Measurements from ENCODE around the gene FBF1.
A peak's percentile ranks its signal among the peaks of the same experiment; 100 is the strongest.

FBF1 gene

DNA sequence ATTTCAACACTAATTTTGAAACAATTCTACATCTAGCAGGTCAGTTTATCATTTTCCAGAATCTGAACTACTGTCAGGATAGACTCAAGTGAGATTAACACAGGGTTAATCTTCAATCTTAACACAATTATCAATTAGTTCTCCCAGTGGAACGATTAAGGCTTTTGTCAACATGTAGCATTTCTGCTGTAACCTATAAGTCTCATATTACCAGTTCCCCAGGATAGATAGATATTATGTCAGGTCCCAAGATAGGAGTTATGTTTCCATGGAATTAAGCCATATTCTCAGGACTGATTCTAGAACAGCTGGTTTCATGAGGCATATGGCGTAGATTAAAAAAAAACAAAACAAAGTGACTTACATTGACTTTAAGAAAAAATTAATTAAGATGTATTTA is 4.4 kb upstream of the FBF1 start:
- no peak for TF ChIP-seq TAF1 (IDR thresholded peaks at IDR 0.05; ENCODE audit: borderline replicate concordance, low read depth, low read length)
- FAIRE-seq (no peak), DNase-seq (ENCODE audit: insufficient read length) (no peak)

DNA sequence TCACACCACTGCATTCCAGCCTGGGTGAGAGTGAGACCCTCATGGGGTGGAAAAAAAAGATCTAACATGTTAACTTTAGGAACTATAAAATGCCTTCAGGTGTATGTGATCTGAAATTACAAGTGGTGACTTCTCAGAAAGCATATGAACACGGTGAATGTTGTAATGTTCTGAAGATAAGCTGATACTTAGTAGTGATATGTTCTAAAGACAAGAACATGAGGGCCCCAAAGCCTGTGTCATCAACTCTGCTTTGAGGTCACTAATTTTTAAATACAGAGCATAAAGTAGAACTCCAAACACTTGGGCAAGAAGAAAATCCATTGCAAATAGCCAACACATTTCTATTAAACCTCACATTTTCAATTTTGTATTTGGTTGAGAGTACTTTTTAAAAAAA is 2.6 kb upstream of the FBF1 start:
- DNase-seq (ENCODE audit: insufficient read length) (no peak), FAIRE-seq (no peak)
- no peak for TF ChIP-seq POLR2AphosphoS5 (IDR thresholded peaks at IDR 0.05; ENCODE audit: low read depth, low read length)
- TF ChIP-seq POLR2A (IDR thresholded peaks at IDR 0.05; ENCODE audit: low read depth, low read length), result no peak
- no peak for TF ChIP-seq TAF1 (IDR thresholded peaks at IDR 0.05; ENCODE audit: borderline replicate concordance, low read depth, low read length)

DNA sequence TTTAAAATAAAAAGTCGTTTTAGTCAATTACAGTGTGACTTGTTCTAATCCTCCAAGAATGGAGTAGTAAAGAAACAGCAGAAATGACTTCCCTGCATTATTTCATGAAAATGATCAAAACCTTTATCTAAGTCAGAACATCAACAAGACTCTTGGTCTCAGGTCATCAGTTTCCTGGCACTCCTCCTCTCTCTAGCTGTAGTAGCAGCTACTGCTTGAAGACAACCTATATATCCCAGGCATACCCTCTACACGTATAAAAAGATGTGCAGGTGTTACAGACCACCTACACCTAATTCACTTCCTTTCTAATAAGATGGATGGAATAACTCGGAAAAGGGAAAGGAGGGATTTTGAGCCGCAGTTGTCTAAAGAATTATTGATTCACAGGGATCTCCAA is 1.6 kb upstream of the FBF1 start:
- no peak for TF ChIP-seq POLR2AphosphoS5 (IDR thresholded peaks at IDR 0.05; ENCODE audit: low read depth, low read length)
- no peak for TF ChIP-seq POLR2A (IDR thresholded peaks at IDR 0.05; ENCODE audit: low read depth, low read length)
- TF ChIP-seq TAF1 (IDR thresholded peaks at IDR 0.05; ENCODE audit: borderline replicate concordance, low read depth, low read length), result no peak
- DNase-seq (ENCODE audit: insufficient read length), result no peak
- FAIRE-seq, result no peak

DNA sequence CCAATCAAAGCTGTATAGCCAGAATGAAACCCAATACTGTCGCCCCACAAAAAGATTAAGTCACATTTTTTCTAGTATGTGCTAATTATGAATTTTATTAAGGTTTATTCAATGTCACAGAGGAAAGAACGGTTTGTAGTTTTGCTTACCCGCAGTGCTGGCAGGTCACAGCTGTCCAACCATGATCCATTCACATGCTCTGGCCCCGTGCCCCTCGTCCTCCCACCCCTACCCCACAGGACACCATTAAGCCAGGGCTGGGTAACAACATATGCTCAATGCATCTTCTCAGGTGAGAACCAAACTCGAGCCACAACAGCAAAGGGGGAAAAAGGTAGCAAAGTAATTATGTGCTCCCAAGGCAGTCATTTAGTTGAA is 589 bp upstream of the FBF1 start:
- TF ChIP-seq TAF1 (IDR thresholded peaks at IDR 0.05; ENCODE audit: borderline replicate concordance, low read depth, low read length), result no peak
- no peak for TF ChIP-seq POLR2AphosphoS5 (IDR thresholded peaks at IDR 0.05; ENCODE audit: low read depth, low read length)
- no peak for TF ChIP-seq POLR2A (IDR thresholded peaks at IDR 0.05; ENCODE audit: low read depth, low read length)
- DNase-seq (ENCODE audit: insufficient read length) (no peak), FAIRE-seq (no peak)

DNA sequence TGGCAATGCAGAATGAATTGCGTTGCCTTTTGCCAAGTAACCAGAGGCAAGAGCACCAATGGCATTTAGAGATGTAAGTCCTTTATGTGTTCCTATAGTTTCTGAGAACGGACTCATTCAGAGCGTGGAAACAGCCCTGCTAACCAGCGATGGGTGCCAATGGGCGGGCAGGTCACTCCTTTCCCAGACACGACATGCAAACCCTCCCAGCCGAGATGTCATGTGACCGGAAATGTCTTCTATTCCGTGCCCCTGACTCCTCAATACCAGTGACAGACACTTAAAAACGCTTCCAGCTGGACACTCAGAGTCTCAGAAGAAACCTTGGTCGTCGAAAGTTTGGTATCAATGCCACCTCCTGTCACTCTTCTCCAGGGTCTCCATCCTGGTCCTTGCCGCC is 3.2 kb downstream of the FBF1 start:
- no peak for TF ChIP-seq POLR2A (IDR thresholded peaks at IDR 0.05; ENCODE audit: low read depth, low read length)
- no peak for TF ChIP-seq TAF1 (IDR thresholded peaks at IDR 0.05; ENCODE audit: borderline replicate concordance, low read depth, low read length)
- no peak for TF ChIP-seq POLR2AphosphoS5 (IDR thresholded peaks at IDR 0.05; ENCODE audit: low read depth, low read length)
- FAIRE-seq, result no peak

DNA sequence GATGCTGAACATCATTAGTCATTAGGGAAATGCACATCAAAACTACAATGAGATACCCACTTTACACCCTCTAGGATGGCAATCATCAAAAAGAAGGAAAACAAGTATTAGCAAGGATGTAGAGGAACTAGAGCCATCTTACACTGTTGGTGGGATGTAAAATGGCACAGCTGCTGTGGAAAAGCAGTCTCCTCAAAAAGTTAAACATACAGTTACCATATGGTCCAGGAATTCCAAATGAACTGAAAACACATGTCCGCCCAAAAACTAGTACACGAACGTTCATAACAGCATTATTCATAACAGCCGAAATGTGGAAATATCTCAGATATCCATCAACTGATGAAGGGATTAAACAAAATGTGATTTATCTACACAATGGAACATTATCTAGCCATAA is 7.0 kb downstream of the FBF1 start:
- TF ChIP-seq POLR2AphosphoS5 (IDR thresholded peaks at IDR 0.05; ENCODE audit: low read depth, low read length) (no peak), TAF1 (IDR thresholded peaks at IDR 0.05; ENCODE audit: borderline replicate concordance, low read depth, low read length) (no peak), POLR2A (IDR thresholded peaks at IDR 0.05; ENCODE audit: low read depth, low read length) (no peak)
- FAIRE-seq, result no peak
- no peak for DNase-seq (ENCODE audit: insufficient read length)

More for the DNA sequence above, 3.2 kb downstream of the FBF1 start:
- no peak for DNase-seq (ENCODE audit: insufficient read length)

DNA sequence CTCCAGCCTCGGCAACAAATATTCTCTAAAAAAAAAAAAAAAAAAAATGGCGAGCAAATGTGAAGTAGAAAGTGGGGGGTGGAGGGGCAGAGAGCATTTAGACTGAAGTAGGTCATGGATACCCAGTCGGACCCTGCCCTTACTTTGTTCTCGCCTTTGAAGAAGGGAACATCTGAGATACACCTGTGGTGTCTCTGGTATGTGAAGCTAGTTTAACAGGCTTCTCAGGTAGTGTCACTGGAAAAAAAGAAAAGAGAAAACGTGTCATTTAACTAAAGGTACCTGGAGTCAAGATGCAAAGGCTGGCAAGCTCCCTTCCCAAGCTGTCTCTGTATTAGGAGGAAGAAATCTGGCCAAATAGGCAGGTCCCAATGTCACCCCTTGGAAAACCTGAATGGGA is 8.0 kb downstream of the FBF1 start:
- no peak for DNase-seq (ENCODE audit: insufficient read length)
- no peak for FAIRE-seq
- TF ChIP-seq POLR2AphosphoS5 (IDR thresholded peaks at IDR 0.05; ENCODE audit: low read depth, low read length) (no peak), POLR2A (IDR thresholded peaks at IDR 0.05; ENCODE audit: low read depth, low read length) (no peak), TAF1 (IDR thresholded peaks at IDR 0.05; ENCODE audit: borderline replicate concordance, low read depth, low read length) (no peak)

DNA sequence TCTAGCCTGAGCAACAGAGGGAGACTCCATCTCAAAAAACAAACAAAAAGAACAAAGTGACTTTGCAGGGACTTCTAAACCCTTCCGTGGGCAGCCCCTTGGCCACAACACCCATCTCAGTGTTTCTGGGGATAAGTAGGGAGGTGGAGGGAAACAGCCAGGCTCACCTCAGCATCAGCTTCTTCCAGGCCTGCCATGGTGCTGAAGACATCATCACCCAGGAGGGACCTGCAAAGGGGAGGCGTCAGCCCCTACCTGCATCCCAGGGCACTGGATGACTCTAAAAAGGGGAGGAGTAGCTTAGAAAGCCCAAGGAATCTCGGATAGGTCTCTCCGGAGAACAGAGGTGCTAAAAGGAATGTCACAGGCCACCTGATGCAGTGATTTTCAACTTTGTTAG is 9.8 kb downstream of the FBF1 start:
- DNase-seq (ENCODE audit: insufficient read length) (no peak), FAIRE-seq (no peak)
- no peak for TF ChIP-seq TAF1 (IDR thresholded peaks at IDR 0.05; ENCODE audit: borderline replicate concordance, low read depth, low read length)
- TF ChIP-seq POLR2A (IDR thresholded peaks at IDR 0.05; ENCODE audit: low read depth, low read length), result no peak
- TF ChIP-seq POLR2AphosphoS5 (IDR thresholded peaks at IDR 0.05; ENCODE audit: low read depth, low read length), result no peak

DNA sequence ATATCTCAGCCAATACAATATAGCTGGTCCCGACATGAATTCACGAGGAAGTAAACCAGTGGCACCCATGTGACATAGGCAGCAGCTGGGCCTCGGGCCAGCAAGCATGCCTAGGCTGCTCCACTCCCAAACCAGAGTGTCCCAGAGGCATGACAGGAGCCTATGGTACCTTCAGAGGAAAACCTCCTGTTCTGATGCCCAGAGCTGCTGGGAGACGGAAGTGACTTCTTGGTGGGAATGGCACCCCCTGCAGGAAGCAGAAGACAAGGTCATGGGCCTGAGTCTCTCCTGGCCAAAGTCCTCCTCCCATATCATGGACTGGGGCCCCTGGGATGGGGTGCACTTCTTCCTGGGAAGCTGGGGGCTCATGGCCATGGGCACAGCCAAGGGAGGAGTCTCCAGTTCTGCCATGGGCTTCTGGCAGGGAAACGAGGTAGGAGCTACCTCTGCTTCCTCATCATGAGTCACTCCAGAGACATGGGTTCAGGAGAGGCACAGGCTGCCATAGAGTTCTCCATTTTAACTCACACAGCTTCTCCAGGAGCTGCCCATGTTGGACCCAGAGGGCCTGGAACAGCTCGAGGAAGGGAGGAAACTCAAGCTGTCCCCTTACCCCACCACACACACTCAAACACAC is 13.4 kb downstream of the FBF1 start:
- DNase-seq (ENCODE audit: insufficient read length) (peak; percentile 50), FAIRE-seq (peak; percentile 73)
- no peak for TF ChIP-seq TAF1 (IDR thresholded peaks at IDR 0.05; ENCODE audit: borderline replicate concordance, low read depth, low read length)
- TF ChIP-seq POLR2A (IDR thresholded peaks at IDR 0.05; ENCODE audit: low read depth, low read length), result no peak
- no peak for TF ChIP-seq POLR2AphosphoS5 (IDR thresholded peaks at IDR 0.05; ENCODE audit: low read depth, low read length)

DNA sequence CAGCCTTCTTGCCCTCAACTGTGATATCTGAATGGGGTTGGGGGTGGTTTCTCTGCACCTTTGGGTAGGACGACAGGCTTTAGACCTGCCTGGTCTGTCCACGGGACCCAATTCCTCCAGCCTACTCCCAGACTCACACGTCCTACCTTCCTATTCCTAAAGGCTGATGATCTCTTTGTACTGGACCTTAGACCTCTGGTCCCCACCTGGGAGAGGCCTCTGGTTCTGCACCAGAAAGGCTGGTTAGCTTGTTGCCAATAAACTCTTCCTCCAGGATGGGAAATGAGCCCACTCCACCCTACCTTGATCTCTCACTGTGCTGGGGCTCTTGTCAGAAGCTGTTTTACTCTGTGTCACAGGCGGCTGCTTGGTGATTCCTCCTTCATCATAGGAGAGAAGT is 14.4 kb downstream of the FBF1 start:
- TF ChIP-seq TAF1 (IDR thresholded peaks at IDR 0.05; ENCODE audit: borderline replicate concordance, low read depth, low read length) (no peak), POLR2AphosphoS5 (IDR thresholded peaks at IDR 0.05; ENCODE audit: low read depth, low read length) (no peak), POLR2A (IDR thresholded peaks at IDR 0.05; ENCODE audit: low read depth, low read length) (no peak)
- FAIRE-seq, result no peak
- DNase-seq (ENCODE audit: insufficient read length), result no peak

DNA sequence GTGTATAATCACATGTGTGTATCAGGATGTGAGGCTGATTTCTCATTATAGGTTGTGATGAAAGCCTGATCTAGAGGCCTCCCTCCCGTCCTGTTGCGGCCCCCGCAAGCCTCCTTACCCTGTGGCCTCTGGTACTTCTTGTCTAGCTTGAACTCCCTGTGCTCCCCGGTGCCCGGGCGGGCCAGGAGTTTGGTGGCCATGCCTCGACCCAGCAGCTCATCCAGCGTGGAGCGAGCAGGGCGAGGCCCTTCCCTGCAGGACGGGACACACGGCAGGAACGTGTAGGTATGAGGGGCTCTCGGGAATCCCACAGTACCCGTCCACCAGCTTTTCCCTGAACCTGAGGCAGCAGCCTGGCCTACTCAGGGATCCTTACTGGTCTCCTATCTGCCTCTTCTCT is 14.9 kb downstream of the FBF1 start:
- DNase-seq (ENCODE audit: insufficient read length) (no peak), FAIRE-seq (no peak)
- TF ChIP-seq POLR2A (IDR thresholded peaks at IDR 0.05; ENCODE audit: low read depth, low read length) (no peak), POLR2AphosphoS5 (IDR thresholded peaks at IDR 0.05; ENCODE audit: low read depth, low read length) (no peak), TAF1 (IDR thresholded peaks at IDR 0.05; ENCODE audit: borderline replicate concordance, low read depth, low read length) (no peak)

DNA sequence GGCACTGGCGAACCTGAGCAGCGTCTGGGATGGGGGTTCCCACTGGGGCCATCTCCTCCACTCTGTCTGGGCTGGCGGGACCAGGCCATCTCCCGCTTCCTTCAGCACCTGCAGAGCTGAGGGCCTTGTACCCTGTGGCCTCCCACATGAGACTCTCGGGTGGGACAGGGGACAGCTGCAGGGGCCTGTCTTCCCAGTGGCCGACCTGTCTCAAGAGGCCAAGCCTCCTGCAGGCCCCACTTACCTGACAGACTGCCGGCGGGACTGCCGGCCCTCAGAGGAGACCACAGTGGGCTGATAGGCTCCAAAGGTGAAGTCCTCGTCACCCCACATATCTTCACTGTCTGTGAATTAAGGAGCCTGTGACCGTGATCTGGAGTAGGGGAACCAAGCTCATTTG is 15.7 kb downstream of the FBF1 start:
- FAIRE-seq (no peak), DNase-seq (ENCODE audit: insufficient read length) (no peak)
- no peak for TF ChIP-seq POLR2A (IDR thresholded peaks at IDR 0.05; ENCODE audit: low read depth, low read length)
- TF ChIP-seq TAF1 (IDR thresholded peaks at IDR 0.05; ENCODE audit: borderline replicate concordance, low read depth, low read length), result no peak
- TF ChIP-seq POLR2AphosphoS5 (IDR thresholded peaks at IDR 0.05; ENCODE audit: low read depth, low read length), result no peak
